Fibroblast of peridontal ligament (primary cell): ENCODE data around the gene CCDC17.
"Not testable (repeated sequence)": the region's sequence is repeated elsewhere in the genome, so short reads cannot be mapped to it uniquely, and the experiment has no call there.

Experiments
- DNase-seq: peaks from one replicate; pipeline ENCODE4 v3.0.0-alpha.2; 2010; ENCODE audit errors: extremely low read depth

Gene CCDC17

GRCh38 chr1:45621895-45622523 lies 1.8 kb downstream of the CCDC17 start:
- DNase-seq, result no peak

DNA sequence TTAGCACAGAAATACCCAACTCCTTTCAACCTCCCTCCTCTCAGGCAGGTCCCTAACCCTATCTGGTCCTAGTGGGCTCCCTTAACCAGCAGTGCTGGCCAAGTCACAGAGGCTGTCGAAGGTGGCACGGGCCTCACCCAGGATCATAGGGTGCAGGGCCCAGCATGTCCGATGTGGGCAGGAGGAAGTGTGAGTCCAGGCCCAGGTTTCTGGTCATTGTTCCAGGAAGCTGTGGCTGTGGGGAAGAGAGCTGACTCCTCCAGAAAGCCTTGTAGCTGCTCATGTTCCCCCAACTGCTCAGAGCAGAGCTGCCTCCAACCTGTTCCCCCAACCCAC lies 2.4 kb downstream of the CCDC17 start:
- no peak for DNase-seq

- no peak for DNase-seq
Observed at GRCh38 chr1:45620588-45621500, 3.0 kb downstream of the CCDC17 start.

- no peak for DNase-seq
Observed at GRCh38 chr1:45619149-45619921, 4.5 kb downstream of the CCDC17 start.

DNA sequence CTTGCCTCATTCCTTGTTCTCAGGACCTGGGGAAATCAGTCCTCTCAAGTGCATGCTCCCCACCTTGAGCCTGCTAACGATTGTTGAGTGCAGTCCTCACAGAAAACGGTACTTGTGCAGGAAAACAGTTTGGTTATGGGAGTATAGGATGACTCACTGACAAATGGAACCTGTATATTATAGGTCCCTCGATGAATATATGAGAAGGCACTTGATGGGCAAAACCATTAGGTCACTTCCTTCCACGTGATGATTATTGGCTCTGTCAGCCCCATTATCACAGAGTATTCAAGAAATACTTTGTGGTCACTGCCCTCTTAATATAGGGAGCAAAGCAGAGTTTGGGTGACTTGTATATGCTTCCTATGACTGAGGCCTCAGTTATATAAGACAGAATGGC lies 6.2 kb downstream of the CCDC17 start:
- DNase-seq, result no peak

- no peak for DNase-seq
Observed at GRCh38 chr1:45615885-45616284, 8.0 kb downstream of the CCDC17 start.

GRCh38 chr1:45612941-45613579 lies 10.8 kb downstream of the CCDC17 start:
- DNase-seq, result no peak

- DNase-seq, result no peak
Observed at GRCh38 chr1:45610589-45611226, 13.1 kb downstream of the CCDC17 start.

GRCh38 chr1:45608175-45609156 lies 15.4 kb downstream of the CCDC17 start:
- DNase-seq, result no peak

GRCh38 chr1:45607404-45608074 lies 16.3 kb downstream of the CCDC17 start:
- no peak for DNase-seq

- no peak for DNase-seq
Observed at GRCh38 chr1:45604239-45604638, 19.6 kb downstream of the CCDC17 start.

DNA sequence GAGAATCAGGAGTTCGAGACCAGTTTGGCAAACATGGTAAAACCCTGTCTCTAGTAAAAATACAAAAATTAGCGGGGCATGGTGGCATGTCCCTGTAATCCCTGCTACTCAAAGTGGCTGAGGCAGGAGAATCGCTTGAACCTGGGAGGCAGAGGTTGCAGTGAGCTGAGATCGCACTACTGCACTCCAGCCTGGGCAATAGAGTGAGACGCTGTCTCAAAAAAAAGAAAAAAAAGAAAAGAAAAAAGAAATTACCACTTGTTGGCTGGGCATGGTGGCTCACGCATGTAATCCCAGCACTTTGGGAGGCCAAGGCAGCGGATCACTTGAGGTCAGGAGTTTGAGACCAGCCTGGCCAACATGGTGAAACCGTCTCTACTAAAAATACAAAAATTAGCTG lies 27.1 kb downstream of the CCDC17 start:
- not testable (repeated sequence) for DNase-seq

GRCh38 chr1:45594412-45594811 lies 29.4 kb downstream of the CCDC17 start:
- no peak for DNase-seq

DNA sequence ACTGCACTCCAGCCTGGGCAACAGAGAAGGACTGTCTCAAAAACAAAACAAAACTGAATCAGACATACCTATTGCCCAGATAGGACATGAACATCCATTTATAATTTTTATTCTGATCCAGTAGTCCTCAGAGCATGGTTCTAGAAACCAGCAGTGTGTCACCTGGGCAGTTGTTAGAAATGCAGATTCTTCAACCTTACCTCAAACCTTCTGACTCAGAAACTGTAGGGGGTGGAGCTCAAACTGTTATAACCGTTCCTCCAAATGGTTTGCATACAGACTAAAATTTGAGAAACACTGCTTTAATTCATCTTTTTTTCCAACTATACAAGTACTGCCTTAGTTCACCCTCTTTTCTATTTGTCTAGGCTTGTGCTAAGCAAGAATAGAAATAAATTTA lies 34.0 kb downstream of the CCDC17 start:
- no peak for DNase-seq

- DNase-seq, result no peak
Observed at GRCh38 chr1:45586769-45587168, 37.1 kb downstream of the CCDC17 start.

DNA sequence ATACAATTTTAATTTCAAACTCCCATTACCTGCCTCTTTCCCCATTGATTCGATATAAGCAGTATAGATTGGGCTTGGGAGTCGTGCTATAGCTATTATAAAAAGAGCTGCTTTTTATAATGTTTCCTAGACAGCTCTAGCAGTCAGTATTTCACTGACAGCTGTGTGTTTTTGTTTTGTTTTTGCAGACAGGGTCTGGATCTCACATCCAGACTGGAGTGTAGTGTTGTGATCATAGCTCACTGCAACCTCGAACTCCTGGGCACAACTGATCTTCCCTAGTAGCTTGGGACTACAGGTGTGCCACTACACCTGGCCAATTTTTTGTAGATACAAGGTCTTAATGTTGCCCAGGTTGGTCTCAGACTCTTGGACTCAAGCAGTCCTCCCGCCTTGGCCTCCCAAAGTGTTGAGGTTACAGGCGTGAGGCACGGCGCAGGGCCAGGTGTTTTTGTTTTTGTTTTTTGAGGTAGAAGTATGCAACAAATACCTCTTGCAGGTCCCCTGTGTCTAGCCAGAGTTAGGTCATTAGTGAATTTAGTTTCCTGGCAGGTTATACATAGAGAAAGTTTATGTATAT lies 38.3 kb downstream of the CCDC17 start:
- no peak for DNase-seq

DNA sequence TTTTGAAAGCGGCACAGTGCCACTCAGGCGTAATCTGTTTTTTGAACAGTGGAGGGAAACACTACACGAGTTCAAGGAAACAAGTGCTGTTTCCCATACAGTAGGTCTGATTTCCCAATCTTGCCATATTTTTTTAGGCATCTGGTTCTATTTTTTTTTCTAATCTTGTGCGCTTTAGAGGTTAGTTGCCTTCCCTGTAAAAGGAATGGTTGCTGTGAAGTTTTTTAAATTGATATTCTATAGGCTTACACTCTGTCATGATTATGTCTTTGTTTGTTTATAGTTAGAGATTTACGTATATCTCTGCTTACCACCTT lies 38.8 kb downstream of the CCDC17 start:
- no peak for DNase-seq

DNA sequence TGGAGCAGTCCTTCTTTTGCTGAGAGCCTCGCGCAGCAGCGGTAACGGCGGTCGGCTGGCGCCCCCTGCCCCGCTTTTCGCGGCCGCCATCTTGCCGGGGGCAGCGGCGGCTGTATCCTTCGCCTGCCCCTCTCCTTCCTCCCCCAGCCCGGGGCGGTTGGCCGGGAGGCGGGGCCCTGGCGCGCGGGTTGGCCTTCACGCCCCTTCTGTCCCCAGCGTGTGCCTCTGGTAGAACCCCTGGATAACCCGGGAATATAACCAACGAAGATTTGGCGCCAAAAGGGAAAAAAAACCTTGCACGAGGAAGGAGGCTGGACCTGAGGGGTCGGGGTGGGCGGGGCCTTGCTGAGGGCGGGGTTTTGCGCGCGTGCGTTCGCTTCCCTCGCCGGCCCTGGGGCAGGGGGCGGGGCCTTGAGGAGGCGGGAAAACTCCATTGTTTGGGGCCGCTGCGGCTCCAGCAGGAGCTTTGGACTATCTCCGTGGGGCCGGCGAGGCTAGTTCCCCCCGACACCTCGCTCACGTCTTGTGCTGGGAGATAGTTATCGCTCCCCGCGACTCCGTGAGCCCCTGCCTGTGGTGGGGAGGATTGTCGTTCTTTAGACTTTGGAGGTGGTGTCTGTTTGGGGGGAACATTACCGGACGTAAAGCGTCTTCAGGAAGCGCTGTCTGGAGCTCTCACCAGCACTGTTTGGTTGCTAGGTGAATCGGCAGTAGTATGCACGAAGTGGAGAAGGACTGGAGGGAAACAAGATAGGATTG lies 39.3 kb downstream of the CCDC17 start:
- DNase-seq, result peak; percentile 71
